ENCODE measurements around the gene AKT2.

DNA sequence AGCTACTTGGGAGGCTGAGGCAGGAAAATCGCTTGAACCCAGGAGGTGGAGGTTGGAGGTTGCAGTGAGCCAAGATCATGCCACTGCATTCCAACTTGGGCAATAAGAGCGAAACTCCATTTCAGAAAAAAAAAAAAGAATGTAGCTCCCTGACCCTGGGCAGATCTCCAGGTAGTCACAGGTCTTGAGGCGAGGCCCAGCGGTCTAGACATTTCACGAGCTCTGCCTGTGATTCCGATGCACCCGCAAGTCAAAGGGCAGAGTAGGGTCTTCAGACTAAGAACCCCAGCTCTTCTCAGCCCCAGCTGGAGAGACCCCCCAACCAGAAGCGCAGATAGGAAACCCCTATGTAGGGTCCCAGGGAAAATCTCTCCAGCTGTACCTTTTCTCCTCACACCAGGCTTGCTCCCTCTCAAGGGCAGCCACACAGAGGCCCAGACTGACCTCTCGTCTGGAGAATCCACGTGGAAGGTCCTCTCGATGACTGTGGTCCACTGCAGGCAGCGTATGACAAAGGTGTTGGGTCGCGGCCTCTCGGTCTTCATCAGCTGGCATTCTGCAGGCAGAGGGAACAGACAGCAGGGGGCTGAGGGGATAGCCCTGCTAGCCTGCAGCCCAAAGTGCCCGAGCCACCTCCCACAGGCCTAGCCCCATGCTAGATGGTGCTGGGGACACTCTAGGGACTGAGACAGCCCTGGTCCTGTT, 30.3 kb downstream of the AKT2 start:
- TF ChIP-seq MYC (IDR thresholded peaks at IDR 0.05; ENCODE audit: low read depth, low read length) (no peak), CTCF (IDR thresholded peaks at IDR 0.05; ENCODE audit: low read depth, low read length) (no peak), POLR2A (IDR thresholded peaks at IDR 0.05; ENCODE audit: extremely low read depth, insufficient read length) (no peak)

Data from NB4 (cell line).